A549 (cell line): ENCODE data around the gene ZBTB43. TPM values are rescaled to one million over a fixed set of nuclear protein-coding genes. Genes with fewer than 3 reads are reported as not detected.
A peak's percentile ranks its signal among the peaks of the same experiment; 100 is the strongest.

Experiments
- ATAC-seq, 2 experiments: fragments of 200-7000 bp in 1 of 2; fragments of >200 bp in 1 of 2; cut with Nextera tagmentation in 1 of 2; cut with Tn5 transposase in 1 of 2; 3 replicates each; pipeline versions ENCODE4 v1.8.0 to v1.9.1; 2018 to 2020; ENCODE audit warnings: mild to moderate bottlenecking in 1 of 2, moderate library complexity in 1 of 2
- CTCF ChIA-PET: fragments of 300-600 bp; sonication (Branson Sonifier 250); formaldehyde crosslinking; extraction: SDS; loops from one replicate; lab custom pipeline; 2021; ENCODE audit warnings: antibody characterized with exemption, inconsistent platforms; lab: Yijun Ruan, JAX
- POLR2A ChIA-PET: fragments of 350-600 bp; formaldehyde crosslinking; extraction: SDS; loops from one replicate; lab custom pipeline; 2021; ENCODE audit warnings: antibody characterized with exemption, inconsistent platforms; lab: Yijun Ruan, JAX
- DNase-seq, 2 experiments: peaks; one replicate each; pipeline versions ENCODE4 v3.0.0 to v3.0.0-alpha.2; 2011 to 2016; ENCODE audit warnings: low read depth in 1 of 2, low spot score in 1 of 2
- FAIRE-seq: peaks from 2 replicates; lab custom pipeline; 2011; peaks lifted over from hg19 to GRCh38; lab: Jason Lieb, UNC
- H3K27ac ChIP-seq, 2 experiments: fragments of >200 bp; sonication (Bioruptor Twin); formaldehyde crosslinking; 3 replicates each; pipeline ENCODE4 v1.5.1; 2016 to 2017
- H3K4me1 ChIP-seq: fragments of >200 bp; sonication (Bioruptor Twin); formaldehyde crosslinking; 3 replicates; pipeline ENCODE4 v1.6.1; 2016
- H3K4me2 ChIP-seq: fragments of >200 bp; sonication (Bioruptor Twin); formaldehyde crosslinking; 3 replicates; pipeline ENCODE4 v1.6.1; 2016
- H3K4me3 ChIP-seq: fragments of >200 bp; sonication (Bioruptor Twin); formaldehyde crosslinking; 3 replicates; pipeline ENCODE4 v1.5.1; 2016
- H3K9me3 ChIP-seq: fragments of >200 bp; sonication (Bioruptor Twin); formaldehyde crosslinking; 3 replicates; pipeline ENCODE4 v1.6.1; 2016
- BCL3 ChIP-seq: fragments of >200 bp; sonication (Bioruptor Twin); formaldehyde crosslinking; IDR thresholded peaks from 3 replicates; pipeline ENCODE4 v1.6.1; 2016
- BHLHE40 ChIP-seq: IDR thresholded peaks from 2 replicates; pipeline ENCODE4 v1.6.1; 2012; ENCODE audit warnings: low read depth, low read length, inconsistent platforms
- CBX2 ChIP-seq: fragments of 200-600 bp; sonication (generic); IDR thresholded peaks from 2 replicates; pipeline ENCODE4 v1.6.1; 2016; ENCODE audit warnings: low read depth, mild to moderate bottlenecking, borderline replicate concordance
- CEBPB ChIP-seq, 2 experiments: fragments of >200 bp in 1 of 2; sonication (Bioruptor Twin) in 1 of 2; formaldehyde crosslinking in 1 of 2; IDR thresholded peaks; 2 replicates each; pipeline ENCODE4 v1.6.1; 2012 to 2016
- CHD2 ChIP-seq: fragments of 150-350 bp; IDR thresholded peaks from 2 replicates; pipeline ENCODE4 v1.6.1; 2014; ENCODE audit warnings: low read length; ENCODE audit not compliant: partially characterized antibody
- CTCF ChIP-seq: fragments of >200 bp; sonication (Bioruptor Twin); formaldehyde crosslinking; IDR thresholded peaks from 3 replicates; pipeline ENCODE4 v1.5.1; 2016
- EHF ChIP-seq: fragments of 250-450 bp; sonication (Bioruptor Pico); IDR thresholded peaks from 2 replicates; pipeline ENCODE4 v1.5.0; 2020; ENCODE audit warnings: mild to moderate bottlenecking
- EHMT2 ChIP-seq: fragments of 200-600 bp; sonication (generic); IDR thresholded peaks from 2 replicates; pipeline ENCODE4 v1.6.1; 2016; ENCODE audit warnings: antibody characterized with exemption, low read depth, mild to moderate bottlenecking, moderate library complexity
- FOSB ChIP-seq: fragments of 250-450 bp; sonication (Bioruptor Pico); IDR thresholded peaks from 2 replicates; pipeline ENCODE4 v1.5.0; 2020; ENCODE audit warnings: mild to moderate bottlenecking, moderate library complexity
- HMGXB4 ChIP-seq: fragments of 250-450 bp; sonication (Bioruptor Pico); IDR thresholded peaks from 2 replicates; pipeline ENCODE4 v1.5.0; 2021; ENCODE audit warnings: mild to moderate bottlenecking, moderate library complexity, borderline replicate concordance
- JUN ChIP-seq, 2 experiments: fragments of >200 bp; sonication (Bioruptor Twin); formaldehyde crosslinking; IDR thresholded peaks; 2 replicates in 1 of 2; 3 replicates in 1 of 2; pipeline ENCODE4 v1.6.1; 2016 to 2017
- JUNB ChIP-seq: fragments of >200 bp; sonication (Bioruptor Twin); formaldehyde crosslinking; IDR thresholded peaks from 2 replicates; pipeline ENCODE4 v1.6.1; 2016
- KDM5A ChIP-seq: fragments of 200-600 bp; sonication (generic); IDR thresholded peaks from 2 replicates; pipeline ENCODE4 v1.6.1; 2016; ENCODE audit warnings: antibody characterized with exemption, mild to moderate bottlenecking
- MAX ChIP-seq: IDR thresholded peaks from 2 replicates; pipeline ENCODE4 v1.6.1; 2012
- MAZ ChIP-seq: fragments of 150-350 bp; IDR thresholded peaks from 2 replicates; pipeline ENCODE4 v1.6.1; 2014; ENCODE audit warnings: antibody characterized with exemption, low read depth, low read length, borderline replicate concordance
- NFE2L2 ChIP-seq: fragments of 150-350 bp; conservative IDR thresholded peaks from 2 replicates; pipeline ENCODE4 v1.6.1; 2014; ENCODE audit warnings: low read length
- NPAS2 ChIP-seq: fragments of 250-450 bp; sonication (Bioruptor Pico); IDR thresholded peaks from 2 replicates; pipeline ENCODE4 v1.8.0; 2022; ENCODE audit warnings: mild to moderate bottlenecking, moderate library complexity, borderline replicate concordance
- POLR2A ChIP-seq: IDR thresholded peaks from 2 replicates; pipeline ENCODE4 v1.6.1; 2012; ENCODE audit warnings: mild to moderate bottlenecking, low read length
- RAD21 ChIP-seq, 2 experiments: fragments of >200 bp in 1 of 2; sonication (Bioruptor Twin) in 1 of 2; formaldehyde crosslinking in 1 of 2; IDR thresholded peaks in 1 of 2; conservative IDR thresholded peaks in 1 of 2; 2 replicates in 1 of 2; 3 replicates in 1 of 2; pipeline ENCODE4 v1.6.1; 2012 to 2018; ENCODE audit warnings: inconsistent platforms in 1 of 2
- RFX5 ChIP-seq: fragments of 450-650 bp; IDR thresholded peaks from 2 replicates; pipeline ENCODE4 v1.7.1; 2014; ENCODE audit warnings: antibody characterized with exemption, mild to moderate bottlenecking, moderate library complexity
- RNF2 ChIP-seq: fragments of 200-600 bp; sonication (generic); IDR thresholded peaks from 2 replicates; pipeline ENCODE4 v1.6.1; 2016; ENCODE audit warnings: low read depth, mild to moderate bottlenecking, antibody characterized with exemption, moderate library complexity, borderline replicate concordance
- SREBF2 ChIP-seq: fragments of 450-650 bp; IDR thresholded peaks from 2 replicates; pipeline ENCODE4 v1.6.1; 2014; ENCODE audit warnings: mild to moderate bottlenecking, moderate library complexity
- TFCP2L1 ChIP-seq: fragments of 250-450 bp; sonication (Bioruptor Pico); IDR thresholded peaks from 2 replicates; pipeline ENCODE4 v1.5.0; 2021; ENCODE audit warnings: mild to moderate bottlenecking
- USF2 ChIP-seq: fragments of 450-650 bp; IDR thresholded peaks from 2 replicates; pipeline ENCODE4 v1.6.1; 2014; ENCODE audit warnings: antibody characterized with exemption
- ZFP36 ChIP-seq: fragments of 450-650 bp; IDR thresholded peaks from 2 replicates; pipeline ENCODE4 v1.6.1; 2014; ENCODE audit warnings: borderline replicate concordance; ENCODE audit not compliant: partially characterized antibody
- ZSCAN20 ChIP-seq: fragments of 250-450 bp; sonication (Bioruptor Pico); IDR thresholded peaks from 2 replicates; pipeline ENCODE4 v1.8.0; 2022; ENCODE audit warnings: mild to moderate bottlenecking, moderate library complexity
- WGBS: methylation state at CpG from one replicate; pipeline ENCODE4 v1.1.6; 2017; ENCODE audit errors: missing lambda C conversion rate; 5-methylcytosine and 5-hydroxymethylcytosine counted together
- polyA plus RNA-seq, 4 experiments: library from polyadenylated mRNA; depleted of rRNA in 3 of 4; stranded (reverse); fragments of >200 nt; fragmentation: RNase III in 1 of 4; extraction: RNeasy Plus Mini Kit Qiagen cat#74134 plus additional on column Dnase treatment in 1 of 4; gene quantifications; 2 replicates in 3 of 4; 3 replicates in 1 of 4; pipeline ENCODE4 v1.2.3, GENCODE V29; 2011 to 2017

ZBTB43 gene
- polyA plus RNA-seq, 2 of the 4 experiments (the other 2 are of a cell fraction), result 7.7 to 11.7 TPM

- ChIA-PET POLR2A (no interaction called here), CTCF (no interaction called here)
- H3K4me3 ChIP-seq, result no peak overlapping the region
- H3K27ac ChIP-seq, result 0 out of 6 replicates have a peak overlapping the region, but pooled peaks of 1 of the 2 experiments have one; percentile 11
- H3K4me1 ChIP-seq, result peaks cover 8% of the 10 kb centered on the region; the same call in 2 of the 3 replicates
- TF ChIP-seq CTCF (no peak), JUN (IDR thresholded peaks at IDR 0.05) (no peak), ZSCAN20 (CRISPR knock-in tag) (no peak), RAD21 (conservative IDR thresholded peaks at IDR 0.05 in 1 of 2, IDR thresholded peaks at IDR 0.05 in 1 of 2) (no peak)
- peak in 1 of 2 experiments; percentile 39; a peak in 2 of 6 replicates for ATAC-seq
- H3K4me2 ChIP-seq, result no peak overlapping the region
- WGBS, result 78% methylated on average over 6 of the region's 6 CpGs
- no peak for DNase-seq
- H3K9me3 ChIP-seq, result no peaks in the 10 kb centered on the region
- FAIRE-seq, result no peak
Observed at GRCh38 chr9:126885131-126885641, 80.3 kb downstream of the ZBTB43 start.

GRCh38 chr9:126886034-126886822 is 81.4 kb downstream of the ZBTB43 start:
- no peak overlapping the region for H3K4me3 ChIP-seq
- no peak for TF ChIP-seq CHD2
- TF ChIP-seq BHLHE40, result no peak
- TF ChIP-seq MAX, result no peak
- TF ChIP-seq USF2, result no peak
- no peak for TF ChIP-seq EHF (CRISPR knock-in tag)
- TF ChIP-seq JUNB, result no peak
- no peak for TF ChIP-seq RNF2
- no peak for TF ChIP-seq EHMT2
- TF ChIP-seq KDM5A, result no peak
- TF ChIP-seq, all 56 proteins: peak for 0
- ChIA-PET POLR2A (no interaction called here), CTCF (interaction anchor here (0.6 to 1.0 kb wide), 2 partner anchors 30 to 308 kb away, joined by 3 to 4 read pairs; no protein-coding TSS in a partner anchor)
- ATAC-seq, result no peak
- peaks cover 8% of the 10 kb centered on the region; the same call in 2 of the 3 replicates for H3K4me1 ChIP-seq
- H3K9me3 ChIP-seq, result no peaks in the 10 kb centered on the region
- no peak overlapping the region for H3K4me2 ChIP-seq
- 92% methylated on average over 23 of the region's 23 CpGs for WGBS
- no peak for DNase-seq
- no peak for FAIRE-seq
- no peak overlapping the region for H3K27ac ChIP-seq

GRCh38 chr9:126886897-126887296 is 82.1 kb downstream of the ZBTB43 start:
- DNase-seq (no peak), ATAC-seq (no peak), FAIRE-seq (no peak)
- WGBS, result 91% methylated on average over 10 of the region's 10 CpGs
- ChIA-PET POLR2A (no interaction called here), CTCF (interaction anchor here (0.6 to 1.0 kb wide), 2 partner anchors 30 to 308 kb away, joined by 3 to 4 read pairs; no protein-coding TSS in a partner anchor)
- Histone ChIP-seq H3K4me2 (no peak overlapping the region), H3K4me1 (peaks cover 8% of the 10 kb centered on the region; the same call in 2 of the 3 replicates), H3K27ac (no peak overlapping the region), H3K4me3 (no peak overlapping the region), H3K9me3 (no peaks in the 10 kb centered on the region)
- TF ChIP-seq POLR2A, result no peak
- no peak for TF ChIP-seq EHMT2
- TF ChIP-seq TFCP2L1 (CRISPR knock-in tag), result no peak
- TF ChIP-seq RFX5, result no peak
- no peak for TF ChIP-seq USF2
- TF ChIP-seq NFE2L2, result no peak
- TF ChIP-seq HMGXB4 (CRISPR knock-in tag), result no peak
- TF ChIP-seq CBX2, result no peak
- no peak for TF ChIP-seq SREBF2
- TF ChIP-seq BCL3, result no peak
- TF ChIP-seq MAZ, result no peak
- TF ChIP-seq ZFP36, result no peak
- no peak for TF ChIP-seq FOSB
- TF ChIP-seq NPAS2, result no peak
- TF ChIP-seq CEBPB (IDR thresholded peaks at IDR 0.05), result no peak
